HUDEP-2 (cell line): ENCODE measurements around the gene ZNF423.
A peak's percentile ranks its signal among the peaks of the same experiment; 100 is the strongest.

Experiments
- DNase-seq, 76 experiments: peaks; one replicate each; lab custom pipeline; 2025; ENCODE audit not compliant: unreplicated experiment in 76 of 76; lab: John Stamatoyannopoulos, UW

ZNF423 gene

GRCh38 chr16:49828533-49829267, 27.2 kb downstream of the ZNF423 start:
- DNase-seq, result no peak

GRCh38 chr16:49827805-49828438, 28.0 kb downstream of the ZNF423 start:
- DNase-seq, result no peak

- DNase-seq, result no peak
These were observed 29.4 kb downstream of the ZNF423 start for GRCh38 chr16:49826515-49826914.

GRCh38 chr16:49825041-49825440, 30.9 kb downstream of the ZNF423 start:
- DNase-seq, result no peak

- DNase-seq, result no peak
These were observed 31.3 kb downstream of the ZNF423 start for GRCh38 chr16:49824593-49824992.

- DNase-seq, result no peak
These were observed 33.1 kb downstream of the ZNF423 start for GRCh38 chr16:49822649-49823370.

GRCh38 chr16:49821614-49822282, 34.2 kb downstream of the ZNF423 start:
- DNase-seq, result no peak

- DNase-seq, result no peak
These were observed 34.8 kb downstream of the ZNF423 start for GRCh38 chr16:49821156-49821555.

- DNase-seq, result no peak
These were observed 38.0 kb downstream of the ZNF423 start for GRCh38 chr16:49817754-49818507.

- peak in 8 of 76 experiments; percentile 1 to 26 (median 6) for DNase-seq
These were observed 39.0 kb downstream of the ZNF423 start for GRCh38 chr16:49816875-49817274.

- no peak for DNase-seq
These were observed 44.1 kb downstream of the ZNF423 start for GRCh38 chr16:49811644-49812334.

GRCh38 chr16:49810831-49811230, 45.1 kb downstream of the ZNF423 start:
- DNase-seq, result no peak

GRCh38 chr16:49809561-49809960, 46.4 kb downstream of the ZNF423 start:
- DNase-seq, result no peak

GRCh38 chr16:49809062-49809461, 46.9 kb downstream of the ZNF423 start:
- no peak for DNase-seq

- no peak for DNase-seq
These were observed 49.5 kb downstream of the ZNF423 start for GRCh38 chr16:49806446-49806845.

- no peak for DNase-seq
These were observed 54.6 kb downstream of the ZNF423 start for GRCh38 chr16:49801290-49801689.

GRCh38 chr16:49800876-49801275, 55.0 kb downstream of the ZNF423 start:
- no peak for DNase-seq

- DNase-seq, result no peak
These were observed 55.5 kb downstream of the ZNF423 start for GRCh38 chr16:49800441-49800840.

GRCh38 chr16:49799172-49799571, 56.7 kb downstream of the ZNF423 start:
- no peak for DNase-seq

GRCh38 chr16:49795513-49795912, 60.4 kb downstream of the ZNF423 start:
- DNase-seq, result no peak
